ENCODE measurements around the gene NKAIN4.

NKAIN4 gene

DNA sequence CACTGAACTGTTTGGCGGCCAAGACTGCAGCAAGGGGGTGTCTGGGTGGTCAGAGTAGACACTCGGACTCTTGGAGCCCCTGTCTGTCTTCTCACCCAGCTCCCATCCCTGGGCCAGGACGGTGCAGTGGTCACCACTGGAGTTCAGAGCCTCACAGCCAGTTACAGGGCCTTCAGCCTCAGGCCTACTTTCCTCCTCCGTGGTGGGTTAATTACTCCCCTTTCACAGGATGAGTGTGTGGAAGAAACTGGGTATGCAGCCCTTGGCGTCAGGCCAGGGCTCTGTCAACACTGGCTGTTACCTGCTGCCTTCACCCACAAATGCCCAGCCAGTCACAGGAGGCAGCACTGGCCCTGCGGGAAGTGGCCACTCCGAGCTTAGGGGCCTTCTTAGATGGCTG is 36.6 kb downstream of the NKAIN4 start:
- Histone ChIP-seq H3K27me3 (ENCODE audit: control insufficient read depth, insufficient read depth, low read length) (no peaks in the 10 kb centered on the region), H3K27ac (ENCODE audit: low read length) (no peak overlapping the region), H3K36me3 (ENCODE audit: control insufficient read depth, insufficient read depth, low read length) (no peaks in the 10 kb centered on the region; the same call in 1 of the 2 replicates), H3K4me1 (ENCODE audit: control insufficient read depth, insufficient read depth, low read length) (no peaks in the 10 kb centered on the region), H3K4me3 (ENCODE audit: low read length) (no peak overlapping the region), H3K9me3 (ENCODE audit: control insufficient read depth, insufficient read depth, low read length) (no peaks in the 10 kb centered on the region)
- DNase-seq (ENCODE audit: low read depth, low spot score), result no peak
- WGBS (ENCODE audit: insufficient coverage, insufficient read length), result no CpG with 5 or more reads among the region's 7 CpGs

DNA sequence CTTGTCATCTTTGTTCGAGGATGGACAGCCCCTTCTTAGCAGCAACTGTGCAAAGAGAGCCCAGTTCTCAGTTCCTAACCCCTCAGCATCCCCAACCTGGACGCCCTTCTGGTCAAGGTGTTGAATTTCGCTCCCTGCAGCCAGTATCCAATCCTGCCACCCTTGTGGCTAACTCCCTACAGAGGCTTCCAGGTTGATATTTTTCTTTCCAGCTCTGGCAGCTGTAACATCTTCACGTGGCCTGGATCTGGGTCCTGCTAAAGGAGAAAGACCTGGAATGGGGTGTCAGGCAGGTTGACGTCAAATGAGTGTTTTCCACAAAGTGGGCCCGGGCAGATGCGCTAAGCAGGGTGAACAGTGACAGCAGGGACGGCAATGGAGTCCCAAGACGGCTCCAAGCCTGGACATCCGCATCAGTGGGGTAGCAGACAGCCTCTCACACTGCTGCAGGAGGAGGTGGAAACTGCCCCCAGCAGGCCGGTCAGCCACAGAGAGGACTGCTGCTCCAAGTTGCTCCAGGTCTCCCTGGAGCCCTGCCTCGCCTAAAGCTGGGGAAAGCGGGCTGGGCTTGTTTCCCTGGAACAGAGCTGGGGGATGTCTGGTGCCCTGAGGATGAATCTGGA is 37.3 kb downstream of the NKAIN4 start:
- no peak overlapping the region for H3K27ac ChIP-seq (ENCODE audit: low read length)

DNA sequence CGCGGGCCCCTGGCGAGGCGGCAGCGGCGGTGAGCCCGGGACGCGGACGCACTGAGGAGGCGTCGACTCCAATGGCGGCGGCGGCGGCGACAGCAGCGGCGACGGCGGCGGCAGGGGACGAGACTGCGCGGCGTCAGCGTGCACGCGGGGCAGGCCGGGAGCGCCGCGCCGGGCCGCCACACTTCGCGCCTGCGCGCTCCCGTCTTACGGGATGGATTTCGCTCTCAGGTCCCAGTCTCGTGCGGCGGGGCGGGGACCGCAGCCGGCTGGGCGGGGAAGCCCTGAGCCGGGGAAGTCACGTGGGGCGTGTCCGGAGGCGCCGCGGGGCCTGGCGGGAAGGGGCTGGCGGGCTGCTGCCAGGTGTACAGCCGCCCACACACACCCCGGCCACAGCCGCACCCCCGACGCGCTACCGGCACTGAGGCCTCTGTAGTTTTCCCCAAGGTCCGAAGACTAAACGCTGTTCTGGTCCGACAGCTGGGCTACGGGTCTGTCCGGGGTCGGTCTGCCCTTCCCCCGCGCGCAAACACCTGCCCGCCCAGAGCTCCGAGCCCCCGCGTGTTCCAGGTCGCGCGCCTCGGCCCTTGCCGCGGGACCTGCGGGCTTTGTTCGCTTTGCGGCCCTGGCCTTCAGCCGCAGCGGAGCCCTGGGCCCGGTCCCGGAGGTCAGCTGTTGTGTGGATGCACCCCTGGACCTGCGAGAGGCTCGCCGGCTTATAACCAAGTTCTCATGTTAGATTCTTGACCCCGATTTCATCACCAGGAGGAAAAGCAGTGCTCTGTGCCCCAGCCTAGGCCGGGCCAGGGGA is 38.0 kb downstream of the NKAIN4 start, which contains the start of gene YTHDF1:
TSS of gene YTHDF1 (minus strand) at position 91 of the 808 bp plus-strand sequence. CDS start 239 bp downstream, outside the sequence.
- no peaks in the 10 kb centered on the region for H3K9me3 ChIP-seq (ENCODE audit: control insufficient read depth, insufficient read depth, low read length)
- peak; percentile 80 for DNase-seq (ENCODE audit: low read depth, low spot score)
- no peak within 1 kb of the TSS for H3K27ac ChIP-seq (ENCODE audit: low read length)
- no peaks in the 10 kb centered on the region for H3K27me3 ChIP-seq (ENCODE audit: control insufficient read depth, insufficient read depth, low read length)
- no CpG with 5 or more reads among the region's 96 CpGs for WGBS (ENCODE audit: insufficient coverage, insufficient read length)
- H3K36me3 ChIP-seq (ENCODE audit: control insufficient read depth, insufficient read depth, low read length), result peaks cover 6% of the 10 kb centered on the region; the same call in 1 of the 2 replicates
- peak within 1 kb of the TSS; percentile 85; the same call in 1 of the 2 replicates for H3K4me3 ChIP-seq (ENCODE audit: low read length)
- H3K4me1 ChIP-seq (ENCODE audit: control insufficient read depth, insufficient read depth, low read length), result no peaks in the 10 kb centered on the region

More for the DNA sequence above, 37.3 kb downstream of the NKAIN4 start:
- Histone ChIP-seq H3K4me1 (ENCODE audit: control insufficient read depth, insufficient read depth, low read length) (no peaks in the 10 kb centered on the region), H3K36me3 (ENCODE audit: control insufficient read depth, insufficient read depth, low read length) (peaks cover 6% of the 10 kb centered on the region; the same call in 1 of the 2 replicates), H3K9me3 (ENCODE audit: control insufficient read depth, insufficient read depth, low read length) (no peaks in the 10 kb centered on the region), H3K27me3 (ENCODE audit: control insufficient read depth, insufficient read depth, low read length) (no peaks in the 10 kb centered on the region), H3K4me3 (ENCODE audit: low read length) (peak overlapping the region; percentile 85; the same call in 1 of the 2 replicates)
- WGBS (ENCODE audit: insufficient coverage, insufficient read length), result no CpG with 5 or more reads among the region's 13 CpGs
- no peak for DNase-seq (ENCODE audit: low read depth, low spot score)

DNA sequence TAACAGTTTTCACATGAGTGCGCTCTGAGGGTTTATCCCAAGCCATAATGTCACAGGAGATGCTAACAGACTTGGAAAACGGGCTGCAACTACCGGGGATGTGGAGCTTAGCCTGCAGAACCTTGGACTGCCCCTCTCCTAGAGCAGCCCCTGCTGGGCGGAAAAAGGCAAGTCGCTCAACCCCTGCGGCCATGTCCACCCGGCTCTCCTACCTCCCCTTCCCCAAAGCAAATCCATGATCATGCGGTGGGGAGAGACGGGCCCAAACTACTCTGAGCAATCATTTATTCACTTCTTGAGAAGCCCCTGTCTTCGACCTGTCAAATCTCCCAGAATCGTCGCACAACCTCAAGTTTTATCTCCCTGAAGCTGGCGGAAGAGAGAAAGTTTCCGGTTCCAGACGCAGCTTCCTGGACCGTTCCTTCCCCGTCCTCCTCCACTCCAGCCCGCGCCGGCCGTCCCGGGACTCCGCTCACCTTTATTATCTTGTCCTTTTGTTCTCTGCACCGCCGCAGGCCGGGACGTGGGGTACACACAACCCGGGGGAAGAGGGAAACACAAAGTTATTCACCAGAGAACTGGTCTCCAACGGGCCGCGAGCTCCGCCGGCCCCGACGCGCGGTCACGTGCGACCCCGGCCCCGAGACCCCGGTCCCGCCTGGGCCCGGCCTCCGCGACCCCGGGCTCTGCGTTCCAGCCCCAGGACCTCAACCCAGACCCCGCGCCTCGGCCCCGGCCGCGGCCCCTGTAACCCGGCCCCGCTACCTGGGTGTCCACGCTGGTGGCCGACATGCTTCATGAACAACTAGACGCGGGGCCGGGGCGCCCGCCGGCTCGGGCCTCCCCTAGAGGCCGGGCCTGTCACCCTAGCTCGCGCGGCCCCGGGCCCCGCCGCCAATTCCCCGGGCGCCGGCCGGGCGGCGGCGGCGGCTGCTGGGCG is 38.9 kb downstream of the NKAIN4 start:
- no CpG with 5 or more reads among the region's 81 CpGs for WGBS (ENCODE audit: insufficient coverage, insufficient read length)
- no peak for DNase-seq (ENCODE audit: low read depth, low spot score)
- H3K27me3 ChIP-seq (ENCODE audit: control insufficient read depth, insufficient read depth, low read length), result no peaks in the 10 kb centered on the region
- no peaks in the 10 kb centered on the region for H3K4me1 ChIP-seq (ENCODE audit: control insufficient read depth, insufficient read depth, low read length)
- peak overlapping the region; percentile 85; the same call in 1 of the 2 replicates for H3K4me3 ChIP-seq (ENCODE audit: low read length)
- H3K9me3 ChIP-seq (ENCODE audit: control insufficient read depth, insufficient read depth, low read length), result no peaks in the 10 kb centered on the region
- peaks cover 6% of the 10 kb centered on the region; the same call in 1 of the 2 replicates for H3K36me3 ChIP-seq (ENCODE audit: control insufficient read depth, insufficient read depth, low read length)
- H3K27ac ChIP-seq (ENCODE audit: low read length), result no peak overlapping the region

DNA sequence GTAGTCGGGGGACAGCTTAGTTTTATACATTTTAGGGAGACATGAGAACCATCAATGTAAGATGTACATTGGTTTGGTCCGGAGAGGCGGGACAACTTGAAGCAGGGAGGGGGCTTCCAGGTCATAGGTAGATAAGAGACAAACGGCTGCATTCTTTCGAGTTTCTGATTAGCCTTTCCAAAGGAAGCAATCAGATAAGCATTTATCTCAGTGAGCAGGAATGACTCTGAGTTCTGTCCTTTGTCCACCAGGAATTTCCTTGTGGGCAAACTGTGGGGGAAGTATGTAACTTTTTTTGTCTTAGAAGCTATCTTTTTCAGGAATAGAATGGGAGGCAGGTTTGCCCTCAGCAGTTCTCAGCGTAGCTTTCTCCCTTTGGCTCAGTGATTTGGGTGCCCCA is 39.7 kb downstream of the NKAIN4 start:
- peaks cover 9% of the 10 kb centered on the region; the same call in 1 of the 2 replicates for H3K36me3 ChIP-seq (ENCODE audit: control insufficient read depth, insufficient read depth, low read length)
- H3K4me3 ChIP-seq (ENCODE audit: low read length), result no peak overlapping the region
- H3K27ac ChIP-seq (ENCODE audit: low read length), result no peak overlapping the region

DNA sequence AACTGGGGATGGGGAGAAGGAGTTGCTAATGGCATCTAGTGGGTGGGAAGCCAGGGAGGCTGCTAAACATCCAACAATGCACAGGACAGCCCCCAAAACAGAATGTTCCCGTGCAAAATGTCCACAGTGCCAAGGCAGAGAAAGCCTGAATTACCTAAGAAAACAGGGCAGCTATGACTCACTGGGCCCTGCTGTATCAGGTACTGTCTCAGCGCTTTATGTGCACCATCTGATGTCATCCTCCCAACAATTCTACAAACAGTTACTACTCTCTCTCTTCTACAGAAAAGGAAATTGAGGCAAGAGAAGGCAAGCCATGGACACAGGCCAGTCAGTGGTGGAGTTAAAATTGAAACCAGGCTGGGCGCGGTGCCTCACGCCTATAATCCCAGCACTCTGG is 41.5 kb downstream of the NKAIN4 start:
- no peaks in the 10 kb centered on the region for H3K27me3 ChIP-seq (ENCODE audit: control insufficient read depth, insufficient read depth, low read length)
- no peak for DNase-seq (ENCODE audit: low read depth, low spot score)
- H3K4me3 ChIP-seq (ENCODE audit: low read length), result no peak overlapping the region
- no peaks in the 10 kb centered on the region for H3K4me1 ChIP-seq (ENCODE audit: control insufficient read depth, insufficient read depth, low read length)
- H3K36me3 ChIP-seq (ENCODE audit: control insufficient read depth, insufficient read depth, low read length), result peaks cover 13% of the 10 kb centered on the region; the same call in 1 of the 2 replicates
- H3K27ac ChIP-seq (ENCODE audit: low read length), result no peak overlapping the region
- no CpG with 5 or more reads among the region's 5 CpGs for WGBS (ENCODE audit: insufficient coverage, insufficient read length)
- no peaks in the 10 kb centered on the region for H3K9me3 ChIP-seq (ENCODE audit: control insufficient read depth, insufficient read depth, low read length)

More for the DNA sequence above, 39.7 kb downstream of the NKAIN4 start:
- Histone ChIP-seq H3K27me3 (ENCODE audit: control insufficient read depth, insufficient read depth, low read length) (no peaks in the 10 kb centered on the region), H3K4me1 (ENCODE audit: control insufficient read depth, insufficient read depth, low read length) (no peaks in the 10 kb centered on the region), H3K9me3 (ENCODE audit: control insufficient read depth, insufficient read depth, low read length) (no peaks in the 10 kb centered on the region)
- no CpG with 5 or more reads among the region's 6 CpGs for WGBS (ENCODE audit: insufficient coverage, insufficient read length)
- DNase-seq (ENCODE audit: low read depth, low spot score), result no peak

DNA sequence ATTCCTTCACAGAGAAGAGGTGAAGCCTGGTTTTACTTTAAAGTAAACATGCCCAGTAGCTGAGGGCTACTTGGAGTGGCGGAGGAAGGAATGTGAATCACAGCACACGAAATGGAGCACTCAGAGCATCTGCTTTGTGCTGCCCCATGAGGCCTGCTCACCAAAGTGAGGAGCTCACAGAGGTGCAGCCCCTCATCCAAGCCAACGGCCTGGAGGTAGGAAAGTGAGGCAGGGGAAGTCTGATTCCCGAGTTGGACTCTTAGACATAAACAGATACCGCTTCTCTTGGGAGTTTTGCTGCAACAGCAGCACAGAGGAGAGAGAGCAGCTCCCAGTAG is 41.9 kb downstream of the NKAIN4 start:
- Histone ChIP-seq H3K4me1 (ENCODE audit: control insufficient read depth, insufficient read depth, low read length) (no peaks in the 10 kb centered on the region), H3K27me3 (ENCODE audit: control insufficient read depth, insufficient read depth, low read length) (no peaks in the 10 kb centered on the region), H3K4me3 (ENCODE audit: low read length) (no peak overlapping the region), H3K27ac (ENCODE audit: low read length) (no peak overlapping the region), H3K9me3 (ENCODE audit: control insufficient read depth, insufficient read depth, low read length) (no peaks in the 10 kb centered on the region), H3K36me3 (ENCODE audit: control insufficient read depth, insufficient read depth, low read length) (peaks cover 13% of the 10 kb centered on the region; the same call in 1 of the 2 replicates)
- no CpG with 5 or more reads among the region's 5 CpGs for WGBS (ENCODE audit: insufficient coverage, insufficient read length)
- DNase-seq (ENCODE audit: low read depth, low spot score), result no peak

DNA sequence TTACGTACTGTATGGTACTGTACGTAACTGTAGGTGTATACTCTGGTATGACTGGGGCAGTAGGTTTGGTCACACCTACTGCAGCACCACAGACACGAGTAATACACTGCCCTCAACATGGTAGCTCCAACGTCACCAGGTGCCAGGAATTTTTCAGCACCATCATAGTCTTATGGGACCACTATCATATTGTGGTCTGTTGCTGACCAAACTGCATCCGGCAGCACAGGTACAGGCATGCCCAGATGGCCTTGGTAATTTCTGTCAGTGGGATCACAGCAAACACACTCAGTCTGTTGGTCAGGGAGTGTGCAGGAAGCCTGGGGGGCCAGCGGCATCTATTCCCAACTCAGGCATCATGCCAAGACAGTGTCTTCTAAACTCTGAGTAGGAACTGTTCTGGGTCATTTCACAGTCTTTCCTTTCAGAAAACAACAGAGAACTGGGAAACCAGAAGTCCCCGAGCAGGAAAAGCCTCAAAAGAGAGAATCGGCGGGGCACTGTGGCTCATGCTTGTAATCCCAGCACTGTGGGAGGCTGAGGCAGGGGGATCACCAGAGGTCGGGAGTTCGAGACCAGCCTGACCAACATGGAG is 44.2 kb downstream of the NKAIN4 start:
- Histone ChIP-seq H3K9me3 (ENCODE audit: control insufficient read depth, insufficient read depth, low read length) (no peaks in the 10 kb centered on the region), H3K27ac (ENCODE audit: low read length) (no peak overlapping the region), H3K27me3 (ENCODE audit: control insufficient read depth, insufficient read depth, low read length) (no peaks in the 10 kb centered on the region), H3K4me3 (ENCODE audit: low read length) (no peak overlapping the region), H3K36me3 (ENCODE audit: control insufficient read depth, insufficient read depth, low read length) (peaks cover 23% of the 10 kb centered on the region), H3K4me1 (ENCODE audit: control insufficient read depth, insufficient read depth, low read length) (no peaks in the 10 kb centered on the region)
- DNase-seq (ENCODE audit: low read depth, low spot score), result no peak
- no CpG with 5 or more reads among the region's 11 CpGs for WGBS (ENCODE audit: insufficient coverage, insufficient read length)

DNA sequence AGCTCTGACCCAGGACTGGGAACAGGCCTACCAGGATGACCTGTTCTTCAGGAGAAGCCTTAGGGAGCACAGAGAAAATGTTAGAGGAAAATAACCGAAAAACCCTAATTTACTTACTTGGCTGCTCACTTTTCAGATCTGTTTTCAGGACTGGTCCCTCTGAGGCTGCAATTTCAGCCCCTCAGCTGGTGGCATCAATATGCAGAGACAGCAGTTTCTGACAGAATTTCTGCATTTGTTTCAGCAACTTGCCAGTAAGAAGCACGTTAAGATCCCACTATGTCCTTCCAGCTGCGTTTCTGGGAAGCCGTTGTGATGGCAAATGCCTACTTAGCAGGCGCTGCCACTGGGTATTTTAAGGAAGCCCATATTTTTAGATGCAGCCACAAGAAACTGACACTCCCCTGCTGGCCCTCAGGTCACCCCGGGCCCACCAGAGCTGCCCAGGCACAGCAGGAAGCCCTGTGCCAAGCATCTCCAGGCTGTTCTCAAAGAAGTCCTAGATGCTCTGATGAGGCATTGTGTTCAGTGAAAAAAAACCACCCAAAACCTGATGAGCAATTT is 45.8 kb downstream of the NKAIN4 start:
- no peak overlapping the region for H3K27ac ChIP-seq (ENCODE audit: low read length)
- H3K9me3 ChIP-seq (ENCODE audit: control insufficient read depth, insufficient read depth, low read length), result no peaks in the 10 kb centered on the region
- no peaks in the 10 kb centered on the region for H3K27me3 ChIP-seq (ENCODE audit: control insufficient read depth, insufficient read depth, low read length)
- H3K36me3 ChIP-seq (ENCODE audit: control insufficient read depth, insufficient read depth, low read length), result peaks cover 33% of the 10 kb centered on the region
- H3K4me3 ChIP-seq (ENCODE audit: low read length), result no peak overlapping the region
- WGBS (ENCODE audit: insufficient coverage, insufficient read length), result no CpG with 5 or more reads among the region's 6 CpGs
- DNase-seq (ENCODE audit: low read depth, low spot score), result no peak
- H3K4me1 ChIP-seq (ENCODE audit: control insufficient read depth, insufficient read depth, low read length), result no peaks in the 10 kb centered on the region

Data from iPS DF 6.9 (cell line).